Measurements from ENCODE around the gene APH1A.
"Not testable (repeated sequence)": the region's sequence is repeated elsewhere in the genome, so short reads cannot be mapped to it uniquely, and the experiment has no call there.

APH1A gene

GRCh38 chr1:150267896-150268295, 920 bp downstream of the APH1A start:
- no peak for DNase-seq

GRCh38 chr1:150263549-150263948, 5.3 kb downstream of the APH1A start:
- no peak for DNase-seq

- no peak for DNase-seq
Observed at GRCh38 chr1:150262388-150263320, 6.2 kb downstream of the APH1A start.

- DNase-seq: no peak
Observed at GRCh38 chr1:150261367-150261766, 7.4 kb downstream of the APH1A start.

- no peak for DNase-seq
Observed at GRCh38 chr1:150259758-150260669, 8.8 kb downstream of the APH1A start.

- DNase-seq: no peak
Observed at GRCh38 chr1:150259217-150259616, 9.6 kb downstream of the APH1A start.

- DNase-seq: no peak
Observed at GRCh38 chr1:150257624-150258585, 10.9 kb downstream of the APH1A start, which contains the start of gene CA14. CA14 (plus strand) TSS chr1:150257774; CDS start chr1:150258129, 355 bp downstream.

- DNase-seq: no peak
Observed at GRCh38 chr1:150256554-150257341, 12.1 kb downstream of the APH1A start.

- DNase-seq: no peak
Observed at GRCh38 chr1:150256198-150256553, 12.6 kb downstream of the APH1A start.

GRCh38 chr1:150249936-150250335, 18.9 kb downstream of the APH1A start:
- no peak for DNase-seq

- DNase-seq: no peak
Observed at GRCh38 chr1:150243003-150243402, 25.8 kb downstream of the APH1A start.

- no peak for DNase-seq
Observed at GRCh38 chr1:150237746-150238145, 31.1 kb downstream of the APH1A start.

GRCh38 chr1:150237176-150237575, 31.6 kb downstream of the APH1A start:
- DNase-seq: not testable (repeated sequence)

GRCh38 chr1:150236614-150237100, 32.2 kb downstream of the APH1A start:
- no peak for DNase-seq

- peak; percentile 87 for DNase-seq
Observed at GRCh38 chr1:150235852-150236613, 32.8 kb downstream of the APH1A start, which contains the start of gene ANP32E. ANP32E (minus strand) TSS chr1:150236112; CDS start chr1:150235786, 326 bp downstream.

GRCh38 chr1:150235294-150235851, 33.4 kb downstream of the APH1A start:
- DNase-seq: peak; percentile 36

GRCh38 chr1:150234566-150235293, 34.1 kb downstream of the APH1A start:
- DNase-seq: peak; percentile 86

GRCh38 chr1:150234309-150234565, 34.6 kb downstream of the APH1A start:
- DNase-seq: no peak

Data from stimulated activated CD4-positive, alpha-beta T cell treated with anti-CD3 and anti-CD28 coated beads, Interleukin-4, amount 100 ng/mL, for 1 hour (primary cell).